ENCODE data around the gene HCFC1. TPM values are rescaled to one million over a fixed set of nuclear protein-coding genes. Genes with fewer than 3 reads are reported as not detected.
A peak's percentile ranks its signal among the peaks of the same experiment; 100 is the strongest.
"Not testable (repeated sequence)": the region's sequence is repeated elsewhere in the genome, so short reads cannot be mapped to it uniquely, and the experiment has no call there.

Gene HCFC1
- total RNA-seq, 1 experiment from 2014 or later: 16.1 TPM

DNA sequence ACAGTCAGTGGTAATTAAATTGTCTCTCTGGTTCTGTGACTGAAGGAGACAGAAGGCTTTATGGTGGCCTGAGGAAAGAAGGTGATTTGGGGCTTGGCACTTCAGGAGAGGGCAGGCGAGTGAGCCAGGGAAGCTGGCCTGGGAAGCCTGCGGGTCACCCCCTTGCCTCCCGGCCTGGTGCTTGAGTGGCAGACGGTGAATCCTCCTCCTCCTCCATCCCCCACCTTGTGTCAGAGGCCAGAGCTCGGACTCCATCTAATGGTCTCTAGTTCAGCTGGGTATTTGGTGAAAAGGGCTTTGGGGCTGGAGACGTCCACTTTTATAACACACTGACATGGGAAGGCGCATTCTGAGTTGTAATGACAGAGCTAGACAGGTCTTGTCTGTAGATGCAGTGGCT lies 9.6 kb upstream of the HCFC1 start:
- DNase-seq (ENCODE audit: low spot score): no peak
- in situ Hi-C loops (cut with HindIII; ENCODE audit: low sequenced_read_pairs): no loop called here

GRCh38 chrX:153980394-153980793 lies 8.8 kb upstream of the HCFC1 start:
- in situ Hi-C loops (cut with HindIII; ENCODE audit: low sequenced_read_pairs); DNase-seq (ENCODE audit: low spot score): not testable (repeated sequence)

DNA sequence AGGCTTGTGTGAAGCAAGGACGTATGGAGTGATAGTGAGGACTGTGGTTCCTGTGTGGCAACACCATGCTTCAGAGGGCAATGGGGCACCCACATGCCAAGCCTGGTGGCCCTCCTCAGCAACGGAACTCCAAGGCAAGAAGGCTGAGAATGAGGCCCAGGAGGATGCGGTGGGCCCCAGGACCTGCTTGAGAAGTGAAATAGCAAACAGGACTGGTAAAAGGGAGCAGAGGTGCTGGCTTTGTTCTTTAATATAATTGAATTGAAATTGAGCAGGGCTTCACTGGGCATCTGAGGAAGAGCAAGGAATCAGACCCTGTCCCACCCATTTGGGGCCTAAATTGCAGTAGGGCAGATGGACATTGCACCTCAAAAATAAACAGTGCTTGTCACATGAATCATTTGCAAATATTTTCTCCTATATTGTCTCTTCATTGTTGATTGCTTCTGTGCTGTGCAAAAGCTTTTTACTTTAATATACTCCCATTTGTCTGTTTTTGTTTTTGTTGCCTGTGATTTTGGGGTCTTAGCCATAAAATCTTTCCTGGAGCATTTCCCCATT lies 3.2 kb upstream of the HCFC1 start:
- in situ Hi-C loops (cut with HindIII; ENCODE audit: low sequenced_read_pairs): no loop called here

DNA sequence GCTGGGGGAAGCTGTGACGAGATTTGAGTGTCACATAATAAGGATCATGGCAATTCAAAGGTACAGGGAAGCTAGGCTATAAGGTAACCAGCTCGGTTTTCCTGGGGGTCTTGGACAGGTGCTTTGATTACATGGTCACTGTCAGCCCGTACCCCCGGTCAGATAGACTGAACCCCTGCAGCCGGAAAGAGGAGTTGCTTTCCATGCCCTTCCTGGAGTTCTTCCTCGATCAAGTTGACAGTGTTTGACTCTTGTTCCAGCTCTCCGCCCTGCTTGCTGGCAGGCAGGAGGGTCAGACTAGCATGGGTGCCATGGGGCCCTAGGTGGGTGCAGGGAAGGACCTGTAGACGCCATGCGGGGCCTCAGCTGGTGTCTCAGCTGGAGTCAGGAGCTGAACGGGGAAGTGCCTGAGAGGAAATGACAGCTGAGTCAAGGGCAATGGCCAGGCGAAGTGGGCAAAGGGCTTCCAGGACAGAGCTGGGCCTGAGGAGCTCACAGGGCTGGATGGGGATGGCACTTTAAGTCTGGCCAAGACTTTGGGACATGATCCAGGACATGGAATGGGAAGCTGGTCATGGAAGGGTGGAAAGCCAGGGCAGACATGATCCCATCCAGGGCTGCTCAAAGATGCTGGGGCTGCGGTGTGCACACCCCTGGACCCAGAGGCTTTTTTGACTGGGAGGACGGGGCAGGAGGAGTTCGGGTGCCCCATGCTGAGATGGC lies 2.5 kb upstream of the HCFC1 start:
- no peak for DNase-seq (ENCODE audit: low spot score)
- in situ Hi-C loops (cut with HindIII; ENCODE audit: low sequenced_read_pairs): no loop called here

More for the DNA sequence above, 3.2 kb upstream of the HCFC1 start:
- no peak for DNase-seq (ENCODE audit: low spot score)

GRCh38 chrX:153973127-153974002 lies 1.7 kb upstream of the HCFC1 start:
- in situ Hi-C loops (cut with HindIII; ENCODE audit: low sequenced_read_pairs): no loop called here
- DNase-seq (ENCODE audit: low spot score): no peak

DNA sequence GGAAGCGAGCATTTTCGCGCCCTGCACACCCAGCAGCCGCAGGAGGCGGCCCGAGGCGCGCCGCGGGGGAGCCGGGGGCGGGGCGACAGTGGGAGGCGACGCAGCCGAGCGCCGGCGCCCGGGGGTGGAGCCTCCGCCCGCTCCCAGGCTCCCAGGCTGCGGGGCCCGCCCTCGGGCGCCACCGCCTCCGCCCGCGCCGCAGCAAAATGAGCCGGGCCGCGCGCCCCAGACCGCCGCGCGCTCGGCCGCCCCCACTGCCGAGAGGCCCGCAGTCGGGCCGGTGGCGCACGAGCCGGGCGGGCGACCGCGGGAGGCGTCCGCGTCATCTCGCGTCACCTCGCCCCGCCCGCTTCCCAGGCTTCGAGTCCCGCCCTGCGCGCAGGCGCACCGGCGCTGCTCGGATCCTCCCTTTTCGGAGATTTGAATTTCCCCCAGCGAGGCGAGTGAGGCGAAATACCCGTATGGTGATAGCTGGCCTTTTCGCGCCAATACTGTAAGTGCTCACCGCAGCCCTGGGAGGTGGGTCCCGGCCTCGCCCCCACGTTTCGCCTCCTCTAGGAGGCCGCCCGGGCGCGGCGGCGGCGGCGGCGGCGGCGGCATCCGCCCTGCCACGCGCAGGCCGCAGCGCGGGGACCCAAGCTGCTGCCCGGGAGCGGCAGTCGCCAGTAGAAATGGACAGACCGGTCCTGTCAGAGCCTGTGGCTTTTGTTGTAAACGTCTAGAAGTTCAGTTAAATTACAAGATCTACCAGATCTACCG lies 929 bp upstream of the HCFC1 start, which contains the start of gene TMEM187:
Gene TMEM187 (plus strand): TSS at position 387 of the 759 bp plus-strand sequence. CDS start 9,309 bp downstream, outside the sequence.
- peak; percentile 82 for DNase-seq (ENCODE audit: low spot score)
- in situ Hi-C loops (cut with HindIII; ENCODE audit: low sequenced_read_pairs): no loop called here

DNA sequence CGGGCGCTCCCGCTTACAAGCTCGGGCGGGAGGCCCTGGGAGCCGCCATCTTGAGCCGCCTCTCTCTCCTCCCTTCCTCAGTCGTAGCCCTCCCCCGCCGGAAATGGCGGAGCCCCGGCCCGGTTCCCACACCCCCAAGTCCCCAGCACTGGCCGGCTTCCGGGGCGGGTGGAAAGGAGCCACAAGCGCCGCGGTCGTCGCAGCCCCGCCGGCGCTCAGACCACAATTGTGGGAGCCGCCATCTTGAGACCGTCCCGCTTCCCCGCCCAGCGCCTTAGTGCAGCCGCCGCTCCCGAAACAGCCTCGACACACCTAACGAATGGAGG lies 531 bp downstream of the HCFC1 start:
- peak; percentile 86 for DNase-seq (ENCODE audit: low spot score)
- in situ Hi-C loops (cut with HindIII; ENCODE audit: low sequenced_read_pairs): no loop called here

- DNase-seq (ENCODE audit: low spot score): peak; percentile 85
- in situ Hi-C loops (cut with HindIII; ENCODE audit: low sequenced_read_pairs): no loop called here
Measured at GRCh38 chrX:153970357-153971123, 1.1 kb downstream of the HCFC1 start.

DNA sequence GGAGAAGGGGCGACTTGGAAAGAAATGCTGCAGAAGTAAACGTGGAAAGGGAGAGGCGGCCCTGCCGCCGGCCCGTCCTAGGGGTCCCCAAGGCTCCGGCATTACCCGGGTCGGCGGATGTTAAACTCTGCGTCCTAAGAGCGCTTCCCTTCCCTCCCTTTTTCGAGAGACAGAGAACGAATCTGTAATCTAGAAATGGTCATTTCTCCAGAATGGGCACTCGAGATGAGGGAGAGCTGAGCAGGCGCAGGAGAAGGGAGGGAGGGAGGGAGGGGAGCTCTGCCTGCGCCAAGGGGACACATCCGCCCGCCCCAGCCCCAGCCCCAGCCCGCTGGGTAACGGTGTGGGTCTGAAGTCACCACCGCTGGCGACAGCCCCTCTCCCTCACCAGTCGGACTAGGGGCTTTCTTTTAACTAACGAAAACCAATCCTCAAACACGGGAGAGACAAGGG lies 1.7 kb downstream of the HCFC1 start:
- peak; percentile 75 for DNase-seq (ENCODE audit: low spot score)
- in situ Hi-C loops (cut with HindIII; ENCODE audit: low sequenced_read_pairs): no loop called here

GRCh38 chrX:153969125-153969903 lies 2.3 kb downstream of the HCFC1 start:
- in situ Hi-C loops (cut with HindIII; ENCODE audit: low sequenced_read_pairs): no loop called here
- no peak for DNase-seq (ENCODE audit: low spot score)

DNA sequence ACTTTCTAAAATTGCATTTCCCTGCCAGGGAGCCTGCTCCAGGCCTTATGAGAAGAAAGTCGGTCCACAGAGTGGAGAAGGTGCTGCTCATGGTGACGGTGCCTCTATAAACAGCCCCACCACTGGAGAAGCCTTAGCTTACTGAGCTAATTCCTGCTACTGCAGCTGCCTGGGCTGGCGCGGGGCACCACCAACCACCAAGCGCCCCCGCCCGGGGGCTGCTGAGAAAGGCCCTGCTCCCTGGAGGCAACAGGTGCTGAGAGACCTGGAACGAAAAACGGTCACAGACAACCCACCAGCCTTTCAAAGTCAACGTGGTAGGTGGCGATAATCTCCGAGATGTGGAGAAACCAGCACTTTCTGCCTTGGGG lies 2.9 kb downstream of the HCFC1 start:
- in situ Hi-C loops (cut with HindIII; ENCODE audit: low sequenced_read_pairs): no loop called here
- no peak for DNase-seq (ENCODE audit: low spot score)

DNA sequence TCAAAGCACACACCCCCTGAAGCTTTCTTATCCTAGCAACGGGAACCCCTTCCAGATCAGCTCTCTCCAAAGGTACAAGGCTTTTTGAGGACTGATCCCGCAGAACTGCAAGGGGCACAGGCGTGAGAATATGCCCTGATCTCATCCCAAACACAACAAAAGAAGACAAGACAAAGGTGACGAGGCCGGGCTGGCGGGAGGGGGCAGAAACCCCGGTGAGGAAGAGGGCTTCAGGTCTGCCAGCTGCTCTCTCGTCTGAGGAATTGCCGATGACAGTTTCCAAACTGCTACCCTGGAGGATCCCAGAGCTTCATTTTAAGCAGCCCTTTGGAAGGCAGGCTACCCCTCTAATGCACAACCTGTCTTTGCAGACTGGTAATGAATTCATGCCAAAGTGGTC lies 3.4 kb downstream of the HCFC1 start:
- in situ Hi-C loops (cut with HindIII; ENCODE audit: low sequenced_read_pairs): no loop called here
- no peak for DNase-seq (ENCODE audit: low spot score)

DNA sequence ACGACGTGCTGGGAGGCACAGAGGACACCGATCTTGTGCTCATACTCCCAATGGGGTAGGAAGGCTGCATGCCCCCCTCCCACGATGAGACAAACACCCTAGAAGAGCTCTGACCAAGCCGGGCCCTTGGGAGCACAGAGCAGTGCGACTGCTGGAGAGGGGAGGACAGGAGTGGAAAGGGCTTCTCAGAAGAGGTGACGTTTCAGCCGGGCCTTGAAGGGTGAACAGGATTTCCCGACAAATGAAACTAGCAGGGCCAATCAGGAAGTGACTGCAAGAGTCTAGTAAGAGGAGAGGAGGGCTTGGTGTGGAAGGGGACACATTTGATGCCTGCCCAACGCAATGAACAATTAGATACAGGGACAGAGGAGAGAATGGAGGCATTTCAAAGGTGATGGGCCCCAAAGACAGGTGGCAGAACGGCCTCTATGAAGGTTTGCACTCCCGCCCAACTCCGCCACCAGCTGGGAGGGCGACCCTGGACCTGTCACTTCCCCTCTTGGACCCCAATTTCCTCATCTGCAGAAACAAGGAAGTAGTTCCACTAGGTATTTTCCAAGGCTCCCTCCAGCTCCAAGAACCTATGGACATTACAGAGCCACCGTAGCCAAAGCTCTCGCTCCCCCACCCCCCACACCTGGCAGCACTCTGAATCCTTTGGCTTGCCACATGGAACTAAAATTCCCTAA lies 3.9 kb downstream of the HCFC1 start:
- no peak for DNase-seq (ENCODE audit: low spot score)
- in situ Hi-C loops (cut with HindIII; ENCODE audit: low sequenced_read_pairs): no loop called here

- in situ Hi-C loops (cut with HindIII; ENCODE audit: low sequenced_read_pairs): no loop called here
- DNase-seq (ENCODE audit: low spot score): no peak
Measured at GRCh38 chrX:153966841-153967535, 4.6 kb downstream of the HCFC1 start.

- peak; percentile 87 for DNase-seq (ENCODE audit: low spot score)
- in situ Hi-C loops (cut with HindIII; ENCODE audit: low sequenced_read_pairs): no loop called here
Measured at GRCh38 chrX:153966283-153966688, 5.3 kb downstream of the HCFC1 start.

- DNase-seq (ENCODE audit: low spot score): no peak
- in situ Hi-C loops (cut with HindIII; ENCODE audit: low sequenced_read_pairs): no loop called here
Measured at GRCh38 chrX:153965406-153965805, 6.2 kb downstream of the HCFC1 start.

- DNase-seq (ENCODE audit: low spot score): no peak
- in situ Hi-C loops (cut with HindIII; ENCODE audit: low sequenced_read_pairs): no loop called here
Measured at GRCh38 chrX:153964105-153964504, 7.5 kb downstream of the HCFC1 start.
